Measurements from ENCODE around the gene FCHSD2. TPM values are rescaled to one million over a fixed set of nuclear protein-coding genes. Genes with fewer than 3 reads are reported as not detected.

FCHSD2 gene
- total RNA-seq, 4 donors from 2014 or later = 17.0 to 40.0 (median 27.0) TPM

DNA sequence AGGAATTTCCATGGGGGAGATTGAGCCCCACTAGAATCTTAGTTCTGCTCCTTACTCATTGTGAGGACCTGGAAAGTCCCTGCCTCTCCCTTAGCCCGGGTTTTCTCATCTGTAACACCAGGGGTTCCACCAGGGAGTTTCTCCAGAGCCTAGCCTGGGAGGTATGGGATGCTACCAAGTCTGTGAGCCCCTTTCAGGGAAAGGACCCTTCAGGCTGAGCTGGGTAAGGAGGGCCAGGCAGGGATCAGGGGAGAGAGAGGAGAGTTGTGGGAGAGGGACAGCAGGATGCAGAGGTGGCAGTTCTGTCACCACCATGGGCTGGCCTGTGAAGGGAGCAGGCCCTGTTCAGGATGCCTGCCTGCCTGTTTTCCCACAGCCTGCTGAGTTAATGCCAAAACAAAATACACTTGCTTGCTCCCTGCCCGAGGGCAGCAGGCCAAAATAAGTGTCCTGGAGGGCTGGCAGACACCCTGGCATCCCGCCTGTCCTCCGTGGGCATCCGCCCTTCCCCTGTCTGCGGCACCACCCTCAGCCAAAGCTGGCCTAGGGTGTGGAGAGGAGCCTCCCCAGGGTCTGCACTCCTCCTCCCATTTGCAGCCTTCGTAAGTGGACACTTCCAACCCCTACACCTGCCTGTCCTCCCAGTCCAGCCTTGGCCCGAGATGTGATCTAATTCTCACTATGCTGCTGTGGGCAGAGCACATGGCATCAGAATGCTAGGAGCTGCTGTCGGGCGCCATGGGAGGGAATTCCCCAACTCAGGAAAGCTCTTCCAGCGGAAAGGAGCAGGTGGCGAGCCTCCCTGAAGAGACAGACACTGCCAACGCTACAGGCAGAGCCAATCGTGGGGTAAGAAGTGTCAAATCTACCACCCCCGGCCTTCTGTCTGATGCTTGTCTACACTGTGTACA lies 5.9 kb upstream of the FCHSD2 start:
- TF ChIP-seq POLR2AphosphoS5 (IDR thresholded peaks at IDR 0.05) = no peak
- TF ChIP-seq CTCF (IDR thresholded peaks at IDR 0.05) = no peak
- TF ChIP-seq POLR2A (IDR thresholded peaks at IDR 0.05) = no peak
- no peak for TF ChIP-seq EP300 (IDR thresholded peaks at IDR 0.05)
- 28 to 42% methylated on average over 3 to 5 of the region's 15 CpGs for WGBS, 2 donors (ENCODE audit: low coverage in 1 of 2)
- Histone ChIP-seq H3K27me3 (no peaks in the 10 kb centered on the region), H3K4me3 (no peak overlapping the region), H3K36me3 (no peaks in the 10 kb centered on the region), H3K27ac (peak overlapping the region in 3 of 4 donors; percentile 72 to 90 (median 75)), H3K4me1 (peaks cover 0 to 45% (median 17%) of the 10 kb centered on the region in 3 donors), H3K9me3 (no peaks in the 10 kb centered on the region)
- peak; percentile 43 for ATAC-seq

GRCh38 chr11:73145986-73146575 lies 4.0 kb upstream of the FCHSD2 start:
- H3K36me3 ChIP-seq = no peaks in the 10 kb centered on the region
- H3K4me1 ChIP-seq = peaks cover 0 to 52% (median 20%) of the 10 kb centered on the region in 3 donors
- no peak overlapping the region for H3K4me3 ChIP-seq
- 88 to 100% methylated on average over 2 to 6 of the region's 6 CpGs for WGBS, 2 donors (ENCODE audit: low coverage in 1 of 2)
- H3K9me3 ChIP-seq = no peaks in the 10 kb centered on the region
- H3K27me3 ChIP-seq = no peaks in the 10 kb centered on the region
- ATAC-seq = no peak
- TF ChIP-seq EP300 (IDR thresholded peaks at IDR 0.05) = no peak
- TF ChIP-seq POLR2A (IDR thresholded peaks at IDR 0.05) = no peak
- no peak for TF ChIP-seq CTCF (IDR thresholded peaks at IDR 0.05)
- peak overlapping the region in 2 of 4 donors; percentile 30 to 90 for H3K27ac ChIP-seq

DNA sequence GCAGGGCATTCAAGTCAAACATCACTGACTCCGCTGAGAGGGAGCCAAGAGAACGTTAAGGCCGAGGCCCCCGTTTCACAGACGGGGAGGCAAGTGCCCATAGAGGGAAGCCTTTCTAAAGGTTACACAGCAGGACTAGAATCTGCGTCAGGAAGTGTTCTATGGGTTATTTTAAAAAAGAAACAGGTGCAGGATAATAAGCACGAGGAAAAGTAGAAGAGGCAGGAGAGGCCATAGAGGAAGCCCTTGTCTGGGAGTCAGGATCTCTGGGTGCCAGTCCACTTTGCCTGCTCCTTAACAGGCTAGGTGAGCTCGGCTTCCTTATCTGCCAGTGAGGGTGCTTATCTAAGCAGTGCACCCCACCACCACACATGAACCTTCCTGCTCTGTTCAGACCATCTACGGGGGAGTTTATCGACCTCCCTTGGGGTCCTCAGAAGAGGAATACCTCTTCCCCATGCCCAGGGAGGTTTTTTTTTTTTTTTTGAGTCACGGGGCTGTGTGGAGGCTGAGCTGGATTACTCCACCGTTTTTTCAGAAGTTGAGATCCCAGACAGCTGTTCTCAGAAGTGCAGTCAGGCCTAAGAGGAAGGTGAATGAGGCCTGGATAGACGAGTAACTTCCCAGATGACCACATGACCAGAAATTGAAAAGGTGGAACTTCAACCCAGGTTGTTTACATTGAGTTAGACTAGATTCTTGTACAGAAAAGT lies 1.2 kb upstream of the FCHSD2 start:
- Histone ChIP-seq H3K27me3 (no peaks in the 10 kb centered on the region), H3K27ac (peak overlapping the region; percentile 49 to 99 (median 96)), H3K9me3 (no peaks in the 10 kb centered on the region), H3K4me1 (peaks cover 0 to 57% (median 14%) of the 10 kb centered on the region in 3 donors), H3K36me3 (no peaks in the 10 kb centered on the region), H3K4me3 (peak overlapping the region; percentile 82 to 98)
- no peak for ATAC-seq
- no peak for TF ChIP-seq EP300 (IDR thresholded peaks at IDR 0.05)
- peak; percentile 29 for TF ChIP-seq POLR2AphosphoS5 (IDR thresholded peaks at IDR 0.05)
- WGBS, 2 donors (ENCODE audit: low coverage in 1 of 2) = 10 to 15% methylated on average over 2 to 10 of the region's 13 CpGs

DNA sequence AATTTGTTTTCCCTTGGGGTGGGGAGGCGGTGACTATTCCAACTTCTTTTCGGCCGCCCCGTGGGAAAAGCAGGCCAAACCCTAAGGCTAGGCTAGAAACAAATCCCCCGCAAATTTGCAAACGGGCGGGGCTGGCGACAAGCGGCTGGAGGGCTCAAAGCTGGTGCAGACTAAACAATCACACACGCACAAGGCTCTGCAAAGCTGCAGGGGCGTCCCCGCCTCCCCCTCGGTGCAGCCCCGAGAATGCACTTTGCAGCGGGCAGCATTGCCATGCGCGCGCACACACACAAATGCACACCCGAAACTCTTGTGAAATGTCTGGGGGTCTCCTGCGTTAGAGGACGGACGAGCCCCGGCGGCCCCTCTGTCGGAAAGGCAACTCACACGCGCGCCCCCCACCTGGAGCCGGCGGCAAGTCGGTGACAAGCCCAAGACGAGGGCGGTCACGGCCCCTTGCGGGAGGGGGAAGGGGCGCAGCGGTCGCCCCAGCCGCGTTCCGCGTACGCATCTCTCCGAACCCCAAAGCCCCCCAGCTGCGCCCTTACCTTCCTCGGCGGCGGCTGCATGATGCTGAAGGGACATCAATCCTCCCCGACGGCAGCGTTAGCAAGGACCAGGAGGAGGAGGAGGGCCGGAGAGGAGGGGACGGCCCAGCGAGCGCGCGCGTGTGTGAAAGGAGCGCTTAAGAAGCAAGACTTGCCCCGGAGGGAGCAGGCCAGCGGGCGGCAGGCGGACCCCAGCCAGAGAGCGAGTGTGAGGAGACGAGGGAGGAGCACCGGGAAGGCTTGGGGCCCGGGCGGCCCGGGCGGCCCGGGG lies 600 bp downstream of the FCHSD2 start:
- Histone ChIP-seq H3K4me1 (peaks cover 0 to 52% (median 7%) of the 10 kb centered on the region in 3 donors), H3K27ac (peak overlapping the region; percentile 49 to 99 (median 96)), H3K9me3 (no peaks in the 10 kb centered on the region), H3K36me3 (peaks cover 0 to 4% of the 10 kb centered on the region in 2 donors), H3K4me3 (peak overlapping the region; percentile 82 to 98), H3K27me3 (no peaks in the 10 kb centered on the region)
- TF ChIP-seq EP300 (IDR thresholded peaks at IDR 0.05) (no peak), CTCF (IDR thresholded peaks at IDR 0.05) (no peak), POLR2AphosphoS5 (IDR thresholded peaks at IDR 0.05) (no peak), POLR2A (IDR thresholded peaks at IDR 0.05) (no peak)
- peak; percentile 63 for ATAC-seq
- 0% methylated on average over 1 of the region's 71 CpGs; no CpG with 5 or more reads in 1 of the 2 donors for WGBS, 2 donors (ENCODE audit: low coverage in 1 of 2)

Data from gastroesophageal sphincter (tissue), 4 donors.